GM18511 (cell line): ENCODE data around the gene B3GNT5.
A peak's percentile ranks its signal among the peaks of the same experiment; 100 is the strongest.

ENCODE experiments used
- ATAC-seq: cut with Tn5 transposase; IDR thresholded peaks from one replicate; pipeline ENCODE4 v1.9.1; 2021; ENCODE audit warnings: mild to moderate bottlenecking, moderate library complexity; ENCODE audit not compliant: unreplicated experiment

The B3GNT5 gene

GRCh38 chr3:183264268-183264667 lies 11.2 kb downstream of the B3GNT5 start:
- no peak for ATAC-seq

- ATAC-seq: no peak
Measured at GRCh38 chr3:183265157-183265642, 12.1 kb downstream of the B3GNT5 start.

- ATAC-seq: no peak
Measured at GRCh38 chr3:183265834-183266417, 12.9 kb downstream of the B3GNT5 start.

- ATAC-seq: no peak
Measured at GRCh38 chr3:183266454-183266853, 13.4 kb downstream of the B3GNT5 start.

GRCh38 chr3:183267140-183267539 lies 14.1 kb downstream of the B3GNT5 start:
- ATAC-seq: no peak

GRCh38 chr3:183268366-183268765 lies 15.3 kb downstream of the B3GNT5 start:
- ATAC-seq: no peak

- no peak for ATAC-seq
Measured at GRCh38 chr3:183269345-183269744, 16.3 kb downstream of the B3GNT5 start.

GRCh38 chr3:183270344-183270743 lies 17.3 kb downstream of the B3GNT5 start:
- no peak for ATAC-seq

GRCh38 chr3:183272142-183272541 lies 19.1 kb downstream of the B3GNT5 start:
- no peak for ATAC-seq

- no peak for ATAC-seq
Measured at GRCh38 chr3:183272791-183273190, 19.7 kb downstream of the B3GNT5 start.

GRCh38 chr3:183274609-183275008 lies 21.6 kb downstream of the B3GNT5 start:
- ATAC-seq: no peak

GRCh38 chr3:183275418-183275817 lies 22.4 kb downstream of the B3GNT5 start:
- ATAC-seq: no peak

- no peak for ATAC-seq
Measured at GRCh38 chr3:183275937-183276336, 22.9 kb downstream of the B3GNT5 start.

- ATAC-seq: no peak
Measured at GRCh38 chr3:183277260-183277659, 24.2 kb downstream of the B3GNT5 start.

GRCh38 chr3:183278479-183279088 lies 25.5 kb downstream of the B3GNT5 start:
- no peak for ATAC-seq

GRCh38 chr3:183279371-183279770 lies 26.3 kb downstream of the B3GNT5 start:
- ATAC-seq: no peak

- ATAC-seq: no peak
Measured at GRCh38 chr3:183281126-183281797, 28.2 kb downstream of the B3GNT5 start.

- ATAC-seq: no peak
Measured at GRCh38 chr3:183283886-183284285, 30.8 kb downstream of the B3GNT5 start.

GRCh38 chr3:183284570-183284969 lies 31.5 kb downstream of the B3GNT5 start:
- ATAC-seq: no peak

- ATAC-seq: no peak
Measured at GRCh38 chr3:183285318-183285717, 32.3 kb downstream of the B3GNT5 start.

GRCh38 chr3:183285828-183286457 lies 32.9 kb downstream of the B3GNT5 start:
- ATAC-seq: peak; percentile 99
